PFSK-1 (cell line): ENCODE data around the gene METTL26.

Experiments used
- POLR2AphosphoS5 ChIP-seq: IDR thresholded peaks from 2 replicates; pipeline ENCODE4 v1.6.1; 2012; ENCODE audit warnings: low read depth, mild to moderate bottlenecking, control low read depth, low read length, moderate library complexity
- SIN3A ChIP-seq: IDR thresholded peaks from 2 replicates; pipeline ENCODE4 v1.6.1; 2012; ENCODE audit warnings: mild to moderate bottlenecking, low read length, moderate library complexity, borderline replicate concordance; ENCODE audit not compliant: insufficient read depth

DNA sequence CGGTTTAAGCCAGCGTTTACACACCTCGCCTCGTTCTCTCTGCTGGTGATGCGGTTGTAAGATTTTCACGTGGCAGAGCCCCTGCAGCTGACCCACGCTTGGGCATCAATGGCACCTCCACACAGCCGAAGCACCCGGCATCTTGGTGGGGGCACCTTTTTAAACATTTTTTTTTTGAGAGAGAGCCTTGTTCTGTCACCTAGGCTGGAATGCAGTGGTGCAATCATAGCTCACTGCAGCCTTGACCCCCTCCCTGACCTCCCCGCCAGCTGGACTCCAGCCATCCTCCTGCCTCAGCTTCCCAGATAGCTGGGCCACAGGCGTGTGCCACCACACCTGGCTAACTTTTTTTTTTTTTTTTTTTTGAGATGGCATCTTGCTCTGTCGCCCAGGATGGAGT is 17.9 kb upstream of the METTL26 start:
- TF ChIP-seq SIN3A (no peak), POLR2AphosphoS5 (no peak)
